HepG2 (cell line): ENCODE measurements around the gene ROCK1.

ENCODE experiments used
- CC2D1A ChIP-seq: sonication (generic); formaldehyde crosslinking; IDR thresholded peaks from 2 replicates; pipeline ENCODE4 v1.8.1; 2023; ENCODE audit warnings: mild to moderate bottlenecking, missing genetic modification reagents
- DDIT3 ChIP-seq: sonication (generic); formaldehyde crosslinking; IDR thresholded peaks from 2 replicates; pipeline ENCODE4 v1.4.0; 2020; ENCODE audit warnings: mild to moderate bottlenecking, missing genetic modification reagents
- FOXM1 ChIP-seq: sonication (generic); formaldehyde crosslinking; IDR thresholded peaks from 2 replicates; pipeline ENCODE4 v1.5.0; 2020; ENCODE audit warnings: missing genetic modification reagents
- HDAC1 ChIP-seq: sonication (generic); formaldehyde crosslinking; IDR thresholded peaks from 2 replicates; pipeline ENCODE4 v1.5.1; 2020; ENCODE audit warnings: mild to moderate bottlenecking, missing genetic modification reagents
- KAT8 ChIP-seq: IDR thresholded peaks from 2 replicates; pipeline ENCODE4 v1.6.1; 2016; ENCODE audit warnings: missing genetic modification reagents, missing compliant biosample characterization
- SNAPC2 ChIP-seq: sonication (generic); formaldehyde crosslinking; IDR thresholded peaks from 2 replicates; pipeline ENCODE4 v1.8.1; 2022; ENCODE audit warnings: mild to moderate bottlenecking, missing genetic modification reagents
- ZBTB1 ChIP-seq: sonication (generic); formaldehyde crosslinking; IDR thresholded peaks from 2 replicates; pipeline ENCODE4 v1.4.0; 2020; ENCODE audit warnings: missing genetic modification reagents, borderline replicate concordance
- ZNF552 ChIP-seq: sonication (generic); formaldehyde crosslinking; IDR thresholded peaks from 2 replicates; pipeline ENCODE4 v1.9.0; 2022; ENCODE audit warnings: missing genetic modification reagents, mild to moderate bottlenecking, borderline replicate concordance
- ZNF792 ChIP-seq: IDR thresholded peaks from 2 replicates; pipeline ENCODE4 v1.6.1; 2016
- TF ChIP-seq, protein P1 (sequence below): sonication (generic); formaldehyde crosslinking; IDR thresholded peaks from 2 replicates; pipeline ENCODE4 v1.4.0; 2020; ENCODE audit warnings: mild to moderate bottlenecking, missing genetic modification reagents
- TF ChIP-seq, protein P2 (sequence below): sonication (generic); formaldehyde crosslinking; IDR thresholded peaks from 2 replicates; pipeline ENCODE4 v1.5.0; 2020; ENCODE audit warnings: mild to moderate bottlenecking, missing genetic modification reagents, moderate library complexity
- TF ChIP-seq, protein P3 (sequence below): sonication (generic); formaldehyde crosslinking; IDR thresholded peaks from 2 replicates; pipeline ENCODE4 v1.4.0; 2020; ENCODE audit warnings: low read depth, missing genetic modification reagents
- TF ChIP-seq, protein P4 (sequence below): sonication (generic); formaldehyde crosslinking; IDR thresholded peaks from one replicate; pipeline ENCODE4 v1.5.1; 2020; ENCODE audit warnings: mild to moderate bottlenecking, missing genetic modification reagents; ENCODE audit errors: not compliant biosample characterization

GRCh38 chr18:21134895-21135294, 23.3 kb upstream of the ROCK1 start:
- TF ChIP-seq DDIT3 (no peak), KAT8 (no peak), FOXM1 (CRISPR knock-in tag) (no peak), ZNF552 (no peak), ZNF792 (no peak), SNAPC2 (no peak), CC2D1A (CRISPR knock-in tag) (no peak), HDAC1 (CRISPR knock-in tag) (no peak), ZBTB1 (no peak)
- TF ChIP-seq, protein P1, sequence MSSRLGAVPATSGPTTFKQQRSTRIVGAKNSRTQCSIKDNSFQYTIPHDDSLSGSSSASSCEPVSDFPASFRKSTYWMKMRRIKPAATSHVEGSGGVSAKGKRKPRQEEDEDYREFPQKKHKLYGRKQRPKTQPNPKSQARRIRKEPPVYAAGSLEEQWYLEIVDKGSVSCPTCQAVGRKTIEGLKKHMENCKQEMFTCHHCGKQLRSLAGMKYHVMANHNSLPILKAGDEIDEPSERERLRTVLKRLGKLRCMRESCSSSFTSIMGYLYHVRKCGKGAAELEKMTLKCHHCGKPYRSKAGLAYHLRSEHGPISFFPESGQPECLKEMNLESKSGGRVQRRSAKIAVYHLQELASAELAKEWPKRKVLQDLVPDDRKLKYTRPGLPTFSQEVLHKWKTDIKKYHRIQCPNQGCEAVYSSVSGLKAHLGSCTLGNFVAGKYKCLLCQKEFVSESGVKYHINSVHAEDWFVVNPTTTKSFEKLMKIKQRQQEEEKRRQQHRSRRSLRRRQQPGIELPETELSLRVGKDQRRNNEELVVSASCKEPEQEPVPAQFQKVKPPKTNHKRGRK (CRISPR knock-in tag): no peak
- TF ChIP-seq, protein P2, sequence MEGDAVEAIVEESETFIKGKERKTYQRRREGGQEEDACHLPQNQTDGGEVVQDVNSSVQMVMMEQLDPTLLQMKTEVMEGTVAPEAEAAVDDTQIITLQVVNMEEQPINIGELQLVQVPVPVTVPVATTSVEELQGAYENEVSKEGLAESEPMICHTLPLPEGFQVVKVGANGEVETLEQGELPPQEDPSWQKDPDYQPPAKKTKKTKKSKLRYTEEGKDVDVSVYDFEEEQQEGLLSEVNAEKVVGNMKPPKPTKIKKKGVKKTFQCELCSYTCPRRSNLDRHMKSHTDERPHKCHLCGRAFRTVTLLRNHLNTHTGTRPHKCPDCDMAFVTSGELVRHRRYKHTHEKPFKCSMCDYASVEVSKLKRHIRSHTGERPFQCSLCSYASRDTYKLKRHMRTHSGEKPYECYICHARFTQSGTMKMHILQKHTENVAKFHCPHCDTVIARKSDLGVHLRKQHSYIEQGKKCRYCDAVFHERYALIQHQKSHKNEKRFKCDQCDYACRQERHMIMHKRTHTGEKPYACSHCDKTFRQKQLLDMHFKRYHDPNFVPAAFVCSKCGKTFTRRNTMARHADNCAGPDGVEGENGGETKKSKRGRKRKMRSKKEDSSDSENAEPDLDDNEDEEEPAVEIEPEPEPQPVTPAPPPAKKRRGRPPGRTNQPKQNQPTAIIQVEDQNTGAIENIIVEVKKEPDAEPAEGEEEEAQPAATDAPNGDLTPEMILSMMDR (CRISPR knock-in tag): 0 out of 2 replicates have a peak, but pooled peaks have one; percentile 25
- TF ChIP-seq, protein P3, sequence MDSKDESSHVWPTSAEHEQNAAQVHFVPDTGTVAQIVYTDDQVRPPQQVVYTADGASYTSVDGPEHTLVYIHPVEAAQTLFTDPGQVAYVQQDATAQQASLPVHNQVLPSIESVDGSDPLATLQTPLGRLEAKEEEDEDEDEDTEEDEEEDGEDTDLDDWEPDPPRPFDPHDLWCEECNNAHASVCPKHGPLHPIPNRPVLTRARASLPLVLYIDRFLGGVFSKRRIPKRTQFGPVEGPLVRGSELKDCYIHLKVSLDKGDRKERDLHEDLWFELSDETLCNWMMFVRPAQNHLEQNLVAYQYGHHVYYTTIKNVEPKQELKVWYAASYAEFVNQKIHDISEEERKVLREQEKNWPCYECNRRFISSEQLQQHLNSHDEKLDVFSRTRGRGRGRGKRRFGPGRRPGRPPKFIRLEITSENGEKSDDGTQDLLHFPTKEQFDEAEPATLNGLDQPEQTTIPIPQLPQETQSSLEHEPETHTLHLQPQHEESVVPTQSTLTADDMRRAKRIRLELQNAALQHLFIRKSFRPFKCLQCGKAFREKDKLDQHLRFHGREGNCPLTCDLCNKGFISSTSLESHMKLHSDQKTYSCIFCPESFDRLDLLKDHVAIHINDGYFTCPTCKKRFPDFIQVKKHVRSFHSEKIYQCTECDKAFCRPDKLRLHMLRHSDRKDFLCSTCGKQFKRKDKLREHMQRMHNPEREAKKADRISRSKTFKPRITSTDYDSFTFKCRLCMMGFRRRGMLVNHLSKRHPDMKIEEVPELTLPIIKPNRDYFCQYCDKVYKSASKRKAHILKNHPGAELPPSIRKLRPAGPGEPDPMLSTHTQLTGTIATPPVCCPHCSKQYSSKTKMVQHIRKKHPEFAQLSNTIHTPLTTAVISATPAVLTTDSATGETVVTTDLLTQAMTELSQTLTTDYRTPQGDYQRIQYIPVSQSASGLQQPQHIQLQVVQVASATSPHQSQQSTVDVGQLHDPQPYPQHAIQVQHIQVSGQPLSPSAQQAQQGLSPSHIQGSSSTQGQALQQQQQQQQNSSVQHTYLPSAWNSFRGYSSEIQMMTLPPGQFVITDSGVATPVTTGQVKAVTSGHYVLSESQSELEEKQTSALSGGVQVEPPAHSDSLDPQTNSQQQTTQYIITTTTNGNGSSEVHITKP: no peak
- TF ChIP-seq, protein P4, sequence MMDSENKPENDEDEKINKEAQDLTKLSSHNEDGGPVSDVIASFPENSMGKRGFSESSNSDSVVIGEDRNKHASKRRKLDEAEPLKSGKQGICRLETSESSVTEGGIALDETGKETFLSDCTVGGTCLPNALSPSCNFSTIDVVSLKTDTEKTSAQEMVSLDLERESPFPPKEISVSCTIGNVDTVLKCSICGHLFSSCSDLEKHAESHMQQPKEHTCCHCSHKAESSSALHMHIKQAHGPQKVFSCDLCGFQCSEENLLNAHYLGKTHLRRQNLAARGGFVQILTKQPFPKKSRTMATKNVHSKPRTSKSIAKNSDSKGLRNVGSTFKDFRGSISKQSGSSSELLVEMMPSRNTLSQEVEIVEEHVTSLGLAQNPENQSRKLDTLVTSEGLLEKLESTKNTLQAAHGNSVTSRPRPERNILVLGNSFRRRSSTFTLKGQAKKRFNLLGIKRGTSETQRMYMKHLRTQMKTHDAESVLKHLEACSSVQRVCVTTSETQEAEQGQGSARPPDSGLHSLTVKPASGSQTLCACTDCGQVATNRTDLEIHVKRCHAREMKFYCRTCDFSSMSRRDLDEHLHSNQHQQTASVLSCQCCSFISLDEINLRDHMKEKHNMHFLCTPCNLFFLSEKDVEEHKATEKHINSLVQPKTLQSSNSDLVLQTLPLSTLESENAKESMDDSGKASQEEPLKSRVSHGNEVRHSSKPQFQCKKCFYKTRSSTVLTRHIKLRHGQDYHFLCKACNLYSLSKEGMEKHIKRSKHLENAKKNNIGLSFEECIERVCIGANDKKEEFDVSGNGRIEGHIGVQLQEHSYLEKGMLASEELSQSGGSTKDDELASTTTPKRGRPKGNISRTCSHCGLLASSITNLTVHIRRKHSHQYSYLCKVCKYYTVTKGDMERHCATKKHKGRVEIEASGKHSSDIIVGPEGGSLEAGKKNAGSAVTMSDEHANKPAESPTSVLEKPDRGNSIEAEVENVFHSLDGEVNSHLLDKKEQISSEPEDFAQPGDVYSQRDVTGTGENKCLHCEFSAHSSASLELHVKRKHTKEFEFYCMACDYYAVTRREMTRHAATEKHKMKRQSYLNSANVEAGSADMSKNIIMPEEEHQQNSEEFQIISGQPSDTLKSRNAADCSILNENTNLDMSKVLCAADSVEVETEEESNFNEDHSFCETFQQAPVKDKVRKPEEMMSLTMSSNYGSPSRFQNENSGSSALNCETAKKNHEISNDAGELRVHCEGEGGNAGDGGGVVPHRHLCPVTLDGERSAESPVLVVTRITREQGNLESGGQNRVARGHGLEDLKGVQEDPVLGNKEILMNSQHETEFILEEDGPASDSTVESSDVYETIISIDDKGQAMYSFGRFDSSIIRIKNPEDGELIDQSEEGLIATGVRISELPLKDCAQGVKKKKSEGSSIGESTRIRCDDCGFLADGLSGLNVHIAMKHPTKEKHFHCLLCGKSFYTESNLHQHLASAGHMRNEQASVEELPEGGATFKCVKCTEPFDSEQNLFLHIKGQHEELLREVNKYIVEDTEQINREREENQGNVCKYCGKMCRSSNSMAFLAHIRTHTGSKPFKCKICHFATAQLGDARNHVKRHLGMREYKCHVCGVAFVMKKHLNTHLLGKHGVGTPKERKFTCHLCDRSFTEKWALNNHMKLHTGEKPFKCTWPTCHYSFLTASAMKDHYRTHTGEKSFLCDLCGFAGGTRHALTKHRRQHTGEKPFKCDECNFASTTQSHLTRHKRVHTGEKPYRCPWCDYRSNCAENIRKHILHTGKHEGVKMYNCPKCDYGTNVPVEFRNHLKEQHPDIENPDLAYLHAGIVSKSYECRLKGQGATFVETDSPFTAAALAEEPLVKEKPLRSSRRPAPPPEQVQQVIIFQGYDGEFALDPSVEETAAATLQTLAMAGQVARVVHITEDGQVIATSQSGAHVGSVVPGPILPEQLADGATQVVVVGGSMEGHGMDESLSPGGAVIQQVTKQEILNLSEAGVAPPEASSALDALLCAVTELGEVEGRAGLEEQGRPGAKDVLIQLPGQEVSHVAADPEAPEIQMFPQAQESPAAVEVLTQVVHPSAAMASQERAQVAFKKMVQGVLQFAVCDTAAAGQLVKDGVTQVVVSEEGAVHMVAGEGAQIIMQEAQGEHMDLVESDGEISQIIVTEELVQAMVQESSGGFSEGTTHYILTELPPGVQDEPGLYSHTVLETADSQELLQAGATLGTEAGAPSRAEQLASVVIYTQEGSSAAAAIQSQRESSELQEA (CRISPR knock-in tag): no peak
